NOMO-1 treated with DMSO at 0.1 percent for 48 hours (cell line): Measurements from ENCODE around the gene AP1S3.
"Not testable (repeated sequence)": the region's sequence is repeated elsewhere in the genome, so short reads cannot be mapped to it uniquely, and the experiment has no call there.

Experiments used
- DNase-seq: peaks from one replicate; lab custom pipeline; 2025; ENCODE audit not compliant: unreplicated experiment; lab: John Stamatoyannopoulos, UW

AP1S3 gene

GRCh38 chr2:223805008-223805407, 32.4 kb downstream of the AP1S3 start:
- no peak for DNase-seq

- DNase-seq: no peak
Observed at GRCh38 chr2:223801736-223802135, 35.6 kb downstream of the AP1S3 start.

- no peak for DNase-seq
Observed at GRCh38 chr2:223800908-223801307, 36.5 kb downstream of the AP1S3 start.

GRCh38 chr2:223797811-223798721, 39.3 kb downstream of the AP1S3 start:
- peak; percentile 84 for DNase-seq

- no peak for DNase-seq
Observed at GRCh38 chr2:223797037-223797436, 40.3 kb downstream of the AP1S3 start.

GRCh38 chr2:223789423-223789822, 48.0 kb downstream of the AP1S3 start:
- DNase-seq: no peak

GRCh38 chr2:223788826-223789225, 48.6 kb downstream of the AP1S3 start:
- no peak for DNase-seq

- DNase-seq: not testable (repeated sequence)
Observed at GRCh38 chr2:223788106-223788505, 49.3 kb downstream of the AP1S3 start.

- DNase-seq: no peak
Observed at GRCh38 chr2:223787358-223787757, 50.0 kb downstream of the AP1S3 start.

- DNase-seq: peak; percentile 6
Observed at GRCh38 chr2:223786943-223787342, 50.4 kb downstream of the AP1S3 start.

- no peak for DNase-seq
Observed at GRCh38 chr2:223786236-223786635, 51.1 kb downstream of the AP1S3 start.

GRCh38 chr2:223784221-223784772, 53.1 kb downstream of the AP1S3 start:
- no peak for DNase-seq

GRCh38 chr2:223782629-223783028, 54.8 kb downstream of the AP1S3 start:
- DNase-seq: no peak

- DNase-seq: no peak
Observed at GRCh38 chr2:223781560-223781959, 55.8 kb downstream of the AP1S3 start.

- DNase-seq: peak; percentile 55
Observed at GRCh38 chr2:223779877-223780276, 57.5 kb downstream of the AP1S3 start.

GRCh38 chr2:223774193-223774592, 63.2 kb downstream of the AP1S3 start:
- DNase-seq: no peak

- no peak for DNase-seq
Observed at GRCh38 chr2:223772363-223772762, 65.0 kb downstream of the AP1S3 start.

GRCh38 chr2:223771475-223771874, 65.9 kb downstream of the AP1S3 start:
- DNase-seq: no peak

- no peak for DNase-seq
Observed at GRCh38 chr2:223768179-223768578, 69.2 kb downstream of the AP1S3 start.

GRCh38 chr2:223767341-223767740, 70.0 kb downstream of the AP1S3 start:
- no peak for DNase-seq

- DNase-seq: no peak
Observed at GRCh38 chr2:223765221-223765785, 72.1 kb downstream of the AP1S3 start.

GRCh38 chr2:223764796-223765195, 72.6 kb downstream of the AP1S3 start:
- no peak for DNase-seq
